ENCODE measurements around the gene SDC3.

Gene SDC3

GRCh38 chr1:30916296-30916695 is 7.7 kb upstream of the SDC3 start:
- H3K4me3 ChIP-seq (ENCODE audit: control insufficient read depth, low read depth, low read length): no peak overlapping the region
- no peak for DNase-seq (ENCODE audit: low read depth)
- TF ChIP-seq CTCF (conservative IDR thresholded peaks at IDR 0.05; ENCODE audit: control insufficient read depth, insufficient read depth, low read depth, low read length): no peak

- no peak overlapping the region for H3K4me3 ChIP-seq (ENCODE audit: control insufficient read depth, low read depth, low read length)
- no peak for DNase-seq (ENCODE audit: low read depth)
- TF ChIP-seq CTCF (conservative IDR thresholded peaks at IDR 0.05; ENCODE audit: control insufficient read depth, insufficient read depth, low read depth, low read length): no peak
Observed at GRCh38 chr1:30915491-30916230, 7.1 kb upstream of the SDC3 start.

- no peak for DNase-seq (ENCODE audit: low read depth)
- no peak for TF ChIP-seq CTCF (conservative IDR thresholded peaks at IDR 0.05; ENCODE audit: control insufficient read depth, insufficient read depth, low read depth, low read length)
- no peak overlapping the region for H3K4me3 ChIP-seq (ENCODE audit: control insufficient read depth, low read depth, low read length)
Observed at GRCh38 chr1:30914931-30915330, 6.4 kb upstream of the SDC3 start.

- H3K4me3 ChIP-seq (ENCODE audit: control insufficient read depth, low read depth, low read length): no peak overlapping the region
- no peak for TF ChIP-seq CTCF (conservative IDR thresholded peaks at IDR 0.05; ENCODE audit: control insufficient read depth, insufficient read depth, low read depth, low read length)
- no peak for DNase-seq (ENCODE audit: low read depth)
Observed at GRCh38 chr1:30914587-30914922, 6.0 kb upstream of the SDC3 start.

- no peak for TF ChIP-seq CTCF (conservative IDR thresholded peaks at IDR 0.05; ENCODE audit: control insufficient read depth, insufficient read depth, low read depth, low read length)
- no peak for DNase-seq (ENCODE audit: low read depth)
- no peak overlapping the region for H3K4me3 ChIP-seq (ENCODE audit: control insufficient read depth, low read depth, low read length)
Observed at GRCh38 chr1:30912913-30913652, 4.5 kb upstream of the SDC3 start.

- no peak overlapping the region for H3K4me3 ChIP-seq (ENCODE audit: control insufficient read depth, low read depth, low read length)
- DNase-seq (ENCODE audit: low read depth): no peak
- no peak for TF ChIP-seq CTCF (conservative IDR thresholded peaks at IDR 0.05; ENCODE audit: control insufficient read depth, insufficient read depth, low read depth, low read length)
Observed at GRCh38 chr1:30912224-30912623, 3.7 kb upstream of the SDC3 start.
